Prostate gland (tissue), 2 donors: ENCODE measurements around the gene RSBN1.

Source experiments
- CTCF ChIP-seq, 4 experiments: fragments of 200-600 bp in 2 of 4; fragments of 450-650 bp in 2 of 4; sonication (generic) in 2 of 4; IDR thresholded peaks; 1 replicate in 3 of 4; 2 replicates in 1 of 4; pipeline ENCODE4 v1.5.1; 2016 to 2019; ENCODE audit warnings: antibody characterized with exemption in 4 of 4, mild to moderate bottlenecking in 2 of 4, moderate library complexity in 2 of 4
- POLR2A ChIP-seq: fragments of 450-650 bp; IDR thresholded peaks from one replicate; pipeline ENCODE4 v1.6.1; 2016; ENCODE audit warnings: antibody characterized with exemption, mild to moderate bottlenecking
- POLR2AphosphoS5 ChIP-seq: sonication (generic); formaldehyde crosslinking; IDR thresholded peaks from one replicate; pipeline ENCODE4 v1.6.1; 2017; ENCODE audit warnings: antibody characterized with exemption

GRCh38 chr1:113780374-113781146, 31.7 kb downstream of the RSBN1 start:
- TF ChIP-seq CTCF (IDR thresholded peaks at IDR 0.05) (no peak), POLR2AphosphoS5 (no peak), POLR2A (no peak)
